H9 (cell line): ENCODE measurements around the gene XXYLT1. TPM values are rescaled to one million over a fixed set of nuclear protein-coding genes. Genes with fewer than 3 reads are reported as not detected.
"Not testable (repeated sequence)": the region's sequence is repeated elsewhere in the genome, so short reads cannot be mapped to it uniquely, and the experiment has no call there.

Experiments
- DNase-seq: peaks from one replicate; pipeline ENCODE4 v3.0.0-alpha.2; 2017
- H2AFZ ChIP-seq: one replicate; pipeline ENCODE4 v1.6.1; 2013; ENCODE audit warnings: mild to moderate bottlenecking, low read length, control low read depth, moderate library complexity
- H2AK5ac ChIP-seq: 2 replicates; pipeline ENCODE4 v1.6.1; 2013; ENCODE audit warnings: low read length, control low read depth, mixed read lengths; ENCODE audit not compliant: insufficient read length
- H2BK120ac ChIP-seq: one replicate; pipeline ENCODE4 v1.6.1; 2013; ENCODE audit warnings: low read depth, mild to moderate bottlenecking, low read length, control low read depth, inconsistent platforms; ENCODE audit not compliant: poor library complexity, severe bottlenecking
- H2BK12ac ChIP-seq: 2 replicates; pipeline ENCODE4 v1.6.1; 2013; ENCODE audit warnings: low read length, control low read depth, mixed read lengths, low read depth; ENCODE audit not compliant: insufficient read length
- H2BK15ac ChIP-seq: 2 replicates; pipeline ENCODE4 v1.6.1; 2013; ENCODE audit warnings: low read depth, low read length, control low read depth
- H2BK20ac ChIP-seq: one replicate; pipeline ENCODE4 v1.6.1; 2013; ENCODE audit warnings: low read depth, mild to moderate bottlenecking, low read length, control low read depth, inconsistent platforms; ENCODE audit not compliant: poor library complexity, severe bottlenecking
- H2BK5ac ChIP-seq: 2 replicates; pipeline ENCODE4 v1.6.1; 2013; ENCODE audit warnings: low read length, control low read depth, mixed read lengths; ENCODE audit not compliant: insufficient read length
- H3K14ac ChIP-seq: 2 replicates; pipeline ENCODE4 v1.6.1; 2013; ENCODE audit warnings: low read length, control low read depth; ENCODE audit not compliant: insufficient read depth
- H3K18ac ChIP-seq: 2 replicates; pipeline ENCODE4 v1.6.1; 2013; ENCODE audit warnings: low read depth, mild to moderate bottlenecking, mixed read lengths, low read length, control low read depth; ENCODE audit not compliant: insufficient read length
- H3K23ac ChIP-seq: 2 replicates; pipeline ENCODE4 v1.6.1; 2013; ENCODE audit warnings: low read length, control low read depth, mixed read lengths, low read depth; ENCODE audit not compliant: insufficient read length
- H3K23me2 ChIP-seq: 2 replicates; pipeline ENCODE4 v1.6.1; 2013; ENCODE audit warnings: low read depth, mild to moderate bottlenecking, mixed read lengths, low read length, control low read depth; ENCODE audit not compliant: insufficient read length, poor library complexity, severe bottlenecking
- H3K27ac ChIP-seq: 2 replicates; pipeline ENCODE4 v1.5.1; 2013; ENCODE audit warnings: low read length, control low read depth, mixed read lengths, low read depth; ENCODE audit not compliant: insufficient read length
- H3K27me3 ChIP-seq: 2 replicates; pipeline ENCODE4 v1.6.1; 2013; ENCODE audit warnings: low read length, control low read depth, inconsistent platforms; ENCODE audit not compliant: insufficient read depth
- H3K4ac ChIP-seq: 2 replicates; pipeline ENCODE4 v1.6.1; 2013; ENCODE audit warnings: low read depth, mild to moderate bottlenecking, control low read depth, inconsistent platforms, low read length, moderate library complexity
- H3K4me1 ChIP-seq: 2 replicates; pipeline ENCODE4 v1.6.1; 2013; ENCODE audit warnings: low read length, control low read depth, inconsistent platforms; ENCODE audit not compliant: insufficient read depth
- H3K4me2 ChIP-seq: 2 replicates; pipeline ENCODE4 v1.6.1; 2013; ENCODE audit warnings: low read length, control low read depth, mixed read lengths; ENCODE audit not compliant: insufficient read length, insufficient read depth
- H3K56ac ChIP-seq: 2 replicates; pipeline ENCODE4 v1.6.1; 2013; ENCODE audit warnings: low read depth, mild to moderate bottlenecking, mixed read lengths, low read length, control low read depth; ENCODE audit not compliant: insufficient read length
- H3K79me1 ChIP-seq: 2 replicates; pipeline ENCODE4 v1.6.1; 2013; ENCODE audit warnings: low read depth, mild to moderate bottlenecking, moderate library complexity, low read length, control low read depth, inconsistent platforms; ENCODE audit not compliant: insufficient read depth, poor library complexity, severe bottlenecking
- H3K79me2 ChIP-seq: 2 replicates; pipeline ENCODE4 v1.6.1; 2013; ENCODE audit warnings: low read length, control low read depth, inconsistent platforms; ENCODE audit not compliant: insufficient read depth
- H3K9ac ChIP-seq: 2 replicates; pipeline ENCODE4 v1.6.1; 2013; ENCODE audit warnings: low read length, control low read depth, mixed read lengths; ENCODE audit not compliant: insufficient read length; ENCODE audit errors: extremely low read depth
- H3K9me3 ChIP-seq: one replicate; pipeline ENCODE4 v1.6.1; 2013; ENCODE audit warnings: low read depth, low read length, inconsistent platforms; ENCODE audit not compliant: control insufficient read depth
- H3T11ph ChIP-seq: one replicate; pipeline ENCODE4 v1.6.1; 2013; ENCODE audit warnings: mild to moderate bottlenecking, low read length, control low read depth, inconsistent platforms
- H4K20me1 ChIP-seq: one replicate; pipeline ENCODE4 v1.6.1; 2013; ENCODE audit not compliant: control insufficient read depth, insufficient read length, insufficient read depth
- H4K5ac ChIP-seq: 2 replicates; pipeline ENCODE4 v1.6.1; 2013; ENCODE audit warnings: low read depth, mild to moderate bottlenecking, mixed read lengths, low read length, control low read depth; ENCODE audit not compliant: insufficient read length
- H4K8ac ChIP-seq: replicated peaks from 2 replicates; pipeline ENCODE4 v1.6.1; 2013; ENCODE audit warnings: low read length, control low read depth, mixed read lengths, low read depth; ENCODE audit not compliant: insufficient read length
- H4K91ac ChIP-seq: 2 replicates; pipeline ENCODE4 v1.6.1; 2013; ENCODE audit warnings: low read depth, mild to moderate bottlenecking, moderate library complexity, mixed read lengths, low read length, control low read depth; ENCODE audit not compliant: insufficient read length
- H3K27ac Mint-ChIP-seq, 3 experiments: 2 replicates in 2 of 3; 3 replicates in 1 of 3; pipeline ENCODE4 v1.8.0; 2020 to 2021; ENCODE audit warnings: mixed read lengths in 3 of 3, mild to moderate bottlenecking in 1 of 3, moderate library complexity in 1 of 3
- H3K27me3 Mint-ChIP-seq: 2 replicates; pipeline ENCODE4 v1.8.0; 2021; ENCODE audit warnings: low read depth, mild to moderate bottlenecking, moderate library complexity, mixed read lengths
- H3K36me3 Mint-ChIP-seq, 3 experiments: 2 replicates in 2 of 3; 3 replicates in 1 of 3; pipeline ENCODE4 v1.8.0; 2020 to 2021; ENCODE audit warnings: low read depth in 3 of 3, mixed read lengths in 3 of 3; ENCODE audit not compliant: insufficient read depth in 1 of 3
- H3K4me1 Mint-ChIP-seq, 2 experiments: 2 replicates each; pipeline ENCODE4 v1.8.0; 2020; ENCODE audit warnings: mixed read lengths in 2 of 2
- H3K4me3 Mint-ChIP-seq, 2 experiments: 2 replicates in 1 of 2; 3 replicates in 1 of 2; pipeline ENCODE4 v1.8.0; 2020 to 2021; ENCODE audit warnings: mild to moderate bottlenecking in 2 of 2, mixed read lengths in 2 of 2, moderate library complexity in 1 of 2
- H3K9me3 Mint-ChIP-seq, 2 experiments: 2 replicates in 1 of 2; 3 replicates in 1 of 2; pipeline ENCODE4 v1.8.0; 2020; ENCODE audit warnings: mild to moderate bottlenecking in 2 of 2, mixed read lengths in 2 of 2, moderate library complexity in 1 of 2
- CTCF ChIP-seq: fragments of 200-600 bp; sonication (generic); conservative IDR thresholded peaks from 3 replicates; pipeline ENCODE4 v1.8.0; 2021; ENCODE audit warnings: antibody characterized with exemption, mild to moderate bottlenecking
- WGBS: extraction: QIAGEN DNeasy Blood & Tissue Kit; methylation state at CpG from one replicate; pipeline ENCODE4 v1.1.7; 2013; ENCODE audit warnings: missing lambda C conversion rate, low lambda C conversion rate, mixed read lengths; ENCODE audit not compliant: insufficient read length; ENCODE audit errors: extremely low coverage; 5-methylcytosine and 5-hydroxymethylcytosine counted together
- total RNA-seq: library from RNA; stranded (reverse); gene quantifications from 2 replicates; pipeline ENCODE4 v1.2.1, GENCODE V29; 2021

The XXYLT1 gene
- total RNA-seq, 1 experiment from 2014 or later = 22.7 TPM

- peaks cover 2 to 11% (median 6%) of the 10 kb centered on the region in 3 experiments; a peak in 5 of 7 replicates for H3K36me3 Mint-ChIP-seq
- Histone ChIP-seq H4K20me1 (no peaks in the 10 kb centered on the region), H2BK120ac (no peak overlapping the region), H3K4me2 (no peak overlapping the region), H2AK5ac (no peak overlapping the region), H3K23me2 (no peaks in the 10 kb centered on the region), H3K4me1 (0 out of 2 replicates have a peak, but pooled peaks cover 6% of the 10 kb centered on the region), H4K91ac (no peak overlapping the region), H3K27me3 (no peaks in the 10 kb centered on the region), H4K8ac (no peak overlapping the region), H3K79me2 (no peaks in the 10 kb centered on the region; the same call in 1 of the 2 replicates), H2AFZ (no peak overlapping the region), H2BK15ac (no peak overlapping the region), H2BK5ac (no peak overlapping the region), H3K27ac (no peak overlapping the region), H3K9ac (no peak overlapping the region), H3K4ac (no peak overlapping the region), H3K56ac (no peak overlapping the region), H2BK12ac (no peak overlapping the region), H3K23ac (no peak overlapping the region), H3K18ac (no peak overlapping the region), H3K79me1 (no peaks in the 10 kb centered on the region), H3T11ph (no peak overlapping the region), H4K5ac (no peak overlapping the region), H2BK20ac (no peak overlapping the region), H3K14ac (no peak overlapping the region), H3K9me3 (no peaks in the 10 kb centered on the region)
- H3K4me1 Mint-ChIP-seq = peaks cover 35 to 40% of the 10 kb centered on the region in 2 experiments
- no peak for DNase-seq
- H3K27ac Mint-ChIP-seq = peak overlapping the region in 2 of 3 experiments; percentile 25 to 89; a peak in 3 of 7 replicates
- no peak overlapping the region for H3K4me3 Mint-ChIP-seq
- TF ChIP-seq CTCF = no peak
- H3K27me3 Mint-ChIP-seq = no peaks in the 10 kb centered on the region
- WGBS = no CpG with 5 or more reads among the region's 8 CpGs
- peaks cover 0 to 3% of the 10 kb centered on the region in 2 experiments; a peak in 2 of 5 replicates for H3K9me3 Mint-ChIP-seq
Measured at GRCh38 chr3:195219351-195220230, 51.4 kb downstream of the XXYLT1 start.

- H3K4me2 ChIP-seq, H4K8ac ChIP-seq, H2BK20ac ChIP-seq, H3K27me3 ChIP-seq, H3K4me3 Mint-ChIP-seq, H3K4me1 ChIP-seq, H3K56ac ChIP-seq, H3K79me1 ChIP-seq, H3K4ac ChIP-seq, H3K14ac ChIP-seq, H4K5ac ChIP-seq, H3K9ac ChIP-seq, H2AK5ac ChIP-seq, H3K18ac ChIP-seq, DNase-seq, H2BK15ac ChIP-seq, H3K9me3 Mint-ChIP-seq, H3K27me3 Mint-ChIP-seq, H2AFZ ChIP-seq, H3K9me3 ChIP-seq, H2BK120ac ChIP-seq, H3T11ph ChIP-seq, H3K27ac Mint-ChIP-seq, H3K79me2 ChIP-seq, H3K23me2 ChIP-seq, H4K20me1 ChIP-seq, H3K27ac ChIP-seq, H2BK5ac ChIP-seq, H3K23ac ChIP-seq, H2BK12ac ChIP-seq, H4K91ac ChIP-seq: not testable (repeated sequence)
- H3K36me3 Mint-ChIP-seq = peaks cover 2 to 11% (median 7%) of the 10 kb centered on the region in 3 experiments; a peak in 5 of 7 replicates
- no CpG with 5 or more reads among the region's 5 CpGs for WGBS
- H3K4me1 Mint-ChIP-seq = peaks cover 37 to 39% of the 10 kb centered on the region in 2 experiments
Measured at GRCh38 chr3:195218331-195218730, 52.6 kb downstream of the XXYLT1 start.
